Testis (tissue), 3 donors: Measurements from ENCODE around the gene ARHGAP44. TPM values are rescaled to one million over a fixed set of nuclear protein-coding genes. Genes with fewer than 3 reads are reported as not detected.

Experiments used
- DNase-seq: peaks from one replicate; pipeline ENCODE4 v3.0.0-alpha.2; 2019
- H3K27ac ChIP-seq, 2 donors: fragments of 200-600 bp; sonication (generic); one replicate each; pipeline ENCODE4 v1.5.1; 2019
- H3K27me3 ChIP-seq: fragments of 200-600 bp; sonication (generic); one replicate; pipeline ENCODE4 v1.5.1; 2019
- H3K36me3 ChIP-seq: fragments of 200-600 bp; sonication (generic); one replicate; pipeline ENCODE4 v1.5.1; 2017; ENCODE audit warnings: low read depth; ENCODE audit errors: missing control alignments
- H3K4me1 ChIP-seq: fragments of 200-600 bp; sonication (generic); one replicate; pipeline ENCODE4 v1.5.1; 2019
- H3K4me3 ChIP-seq, 2 donors: fragments of 200-600 bp; sonication (generic); one replicate each; pipeline ENCODE4 v1.5.1; 2017 to 2019
- H3K9me3 ChIP-seq: fragments of 200-600 bp; sonication (generic); one replicate; pipeline ENCODE4 v1.5.1; 2017
- CTCF ChIP-seq, 3 experiments: fragments of 450-650 bp in 2 of 3; fragments of 200-600 bp in 1 of 3; sonication (generic) in 1 of 3; IDR thresholded peaks; one replicate each; pipeline ENCODE4 v1.5.1; 2016 to 2019; ENCODE audit warnings: antibody characterized with exemption in 3 of 3, mild to moderate bottlenecking in 2 of 3, moderate library complexity in 1 of 3
- POLR2A ChIP-seq: fragments of 450-650 bp; IDR thresholded peaks from one replicate; pipeline ENCODE4 v1.6.1; 2017; ENCODE audit warnings: antibody characterized with exemption, mild to moderate bottlenecking, moderate library complexity
- WGBS, 2 donors: methylation state at CpG; one replicate each; pipeline ENCODE4 v1.1.5; 2018; 5-methylcytosine and 5-hydroxymethylcytosine counted together
- intact Hi-C: fragments of 100-400 bp; cut with DNase I; formaldehyde crosslinking; loops from one replicate; pipeline ENCODE4 v1.15.1; 2023; ENCODE audit warnings: low total_unique reads
- polyA plus RNA-seq: library from polyadenylated mRNA; stranded (reverse); fragments of 350-450 nt; fragmentation: Illumina TruSeq; extraction: RNeasy Lipid Tissue Mini Kit (QIAGEN cat#74804); gene quantifications from one replicate; pipeline ENCODE4 v1.2.3, GENCODE V29; 2014; ENCODE audit warnings: low read depth, low replicate concordance; ENCODE audit not compliant: insufficient read depth
- total RNA-seq, 2 donors: library from RNA; depleted of rRNA; stranded (reverse); fragments of >200 nt; gene quantifications; one replicate each; pipeline ENCODE4 v1.2.3, GENCODE V29; 2016

The ARHGAP44 gene
- total and polyA plus RNA-seq, 3 donors from 2014 or later, result 9.3 to 11.3 (median 11.0) TPM

DNA sequence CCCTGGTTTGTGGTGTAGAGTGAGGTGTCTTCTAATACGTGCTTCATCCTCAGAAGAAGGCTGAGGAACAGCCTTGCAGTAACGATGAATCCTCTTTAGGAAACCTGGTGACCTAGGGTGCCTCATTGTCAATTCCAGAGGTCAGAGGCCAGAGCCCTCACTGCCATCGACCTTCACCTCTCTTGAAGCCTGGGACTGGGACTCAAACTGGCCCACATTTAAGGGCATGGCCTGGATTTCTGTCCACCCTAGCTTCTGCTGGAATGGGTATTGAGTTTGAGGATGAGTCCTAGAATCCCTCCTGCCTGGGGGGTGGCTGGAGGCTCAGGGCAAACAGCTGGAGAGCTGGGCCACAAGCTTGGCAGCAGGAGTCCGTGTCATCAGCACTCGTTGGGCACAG, 189.9 kb downstream of the ARHGAP44 start:
- TF ChIP-seq POLR2A (no peak), CTCF (IDR thresholded peaks at IDR 0.05) (no peak)
- intact Hi-C loops, result no loop called here
- 95 to 97% methylated on average over 3 to 5 of the region's 5 CpGs for WGBS, 2 donors

DNA sequence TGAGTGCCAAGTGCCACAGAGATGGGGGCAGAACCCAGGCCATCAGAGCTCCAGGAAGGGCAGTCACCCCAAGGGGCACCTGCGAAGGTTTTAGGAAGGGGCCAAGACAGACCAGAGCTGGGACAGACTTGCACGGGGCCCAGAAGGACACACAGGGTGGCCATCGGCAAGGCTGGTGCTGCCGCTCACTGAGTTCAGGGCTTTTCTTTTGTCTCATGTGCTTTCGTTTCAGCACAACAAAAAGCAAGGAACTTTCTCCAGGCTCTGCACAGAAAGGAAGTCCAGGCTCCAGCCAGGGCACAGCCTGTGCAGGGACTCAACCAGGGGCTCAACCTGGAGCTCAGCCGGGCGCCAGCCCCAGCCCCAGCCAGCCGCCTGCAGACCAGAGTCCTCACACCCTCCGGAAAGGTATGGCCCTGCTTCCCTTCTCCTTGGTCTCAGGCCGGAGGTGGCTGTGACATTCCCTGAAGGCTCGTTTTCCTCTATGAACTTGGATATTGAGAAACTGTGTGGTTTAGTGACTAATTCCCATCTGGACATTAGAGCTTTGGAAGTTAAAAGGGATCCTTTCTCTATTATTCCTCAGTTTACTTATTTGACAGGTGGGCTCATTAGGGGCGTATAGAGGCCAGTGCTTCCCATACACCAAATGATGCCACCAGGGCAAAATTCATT, 190.7 kb downstream of the ARHGAP44 start:
- no peaks in the 10 kb centered on the region for H3K9me3 ChIP-seq
- peaks cover 4% of the 10 kb centered on the region for H3K4me1 ChIP-seq
- intact Hi-C loops, result no loop called here
- no peak overlapping the region for H3K27ac ChIP-seq
- no peaks in the 10 kb centered on the region for H3K36me3 ChIP-seq
- 93 to 96% methylated on average over 8 to 12 of the region's 12 CpGs for WGBS, 2 donors
- no peak for DNase-seq
- H3K4me3 ChIP-seq, result no peak overlapping the region
- no peak for TF ChIP-seq POLR2A
- no peaks in the 10 kb centered on the region for H3K27me3 ChIP-seq

More for the DNA sequence above, 189.9 kb downstream of the ARHGAP44 start:
- no peak overlapping the region for H3K27ac ChIP-seq
- no peaks in the 10 kb centered on the region for H3K27me3 ChIP-seq
- H3K4me3 ChIP-seq, result no peak overlapping the region
- no peaks in the 10 kb centered on the region for H3K36me3 ChIP-seq
- H3K9me3 ChIP-seq, result no peaks in the 10 kb centered on the region
- peaks cover 2% of the 10 kb centered on the region for H3K4me1 ChIP-seq
- DNase-seq, result no peak

DNA sequence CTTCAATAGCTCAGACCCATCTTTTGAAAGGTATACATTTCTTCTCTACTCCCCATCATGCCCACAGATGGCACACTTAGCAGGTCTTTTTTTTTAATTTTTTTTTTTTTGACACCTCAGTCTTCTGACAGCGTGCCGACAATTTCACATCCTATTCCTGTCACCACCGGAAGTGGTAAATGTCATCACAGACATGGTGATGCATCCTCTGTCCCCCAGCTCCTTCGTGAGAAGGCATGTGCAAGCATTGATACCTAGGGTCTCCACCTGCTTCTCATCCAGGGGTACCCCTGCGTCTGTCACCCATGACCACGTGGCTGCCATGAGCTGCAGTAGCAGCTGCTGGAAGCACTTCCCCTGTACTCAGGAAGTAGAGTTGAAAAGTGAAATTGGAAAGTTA, 192.9 kb downstream of the ARHGAP44 start:
- no peak for DNase-seq
- Histone ChIP-seq H3K9me3 (no peaks in the 10 kb centered on the region), H3K27ac (no peak overlapping the region), H3K36me3 (no peaks in the 10 kb centered on the region), H3K4me3 (no peak overlapping the region), H3K27me3 (no peaks in the 10 kb centered on the region), H3K4me1 (peaks cover 6% of the 10 kb centered on the region)
- WGBS, 2 donors, result 90 to 92% methylated on average over 6 of the region's 6 CpGs
- intact Hi-C loops, result no loop called here
- TF ChIP-seq POLR2A (no peak), CTCF (IDR thresholded peaks at IDR 0.05) (no peak)

DNA sequence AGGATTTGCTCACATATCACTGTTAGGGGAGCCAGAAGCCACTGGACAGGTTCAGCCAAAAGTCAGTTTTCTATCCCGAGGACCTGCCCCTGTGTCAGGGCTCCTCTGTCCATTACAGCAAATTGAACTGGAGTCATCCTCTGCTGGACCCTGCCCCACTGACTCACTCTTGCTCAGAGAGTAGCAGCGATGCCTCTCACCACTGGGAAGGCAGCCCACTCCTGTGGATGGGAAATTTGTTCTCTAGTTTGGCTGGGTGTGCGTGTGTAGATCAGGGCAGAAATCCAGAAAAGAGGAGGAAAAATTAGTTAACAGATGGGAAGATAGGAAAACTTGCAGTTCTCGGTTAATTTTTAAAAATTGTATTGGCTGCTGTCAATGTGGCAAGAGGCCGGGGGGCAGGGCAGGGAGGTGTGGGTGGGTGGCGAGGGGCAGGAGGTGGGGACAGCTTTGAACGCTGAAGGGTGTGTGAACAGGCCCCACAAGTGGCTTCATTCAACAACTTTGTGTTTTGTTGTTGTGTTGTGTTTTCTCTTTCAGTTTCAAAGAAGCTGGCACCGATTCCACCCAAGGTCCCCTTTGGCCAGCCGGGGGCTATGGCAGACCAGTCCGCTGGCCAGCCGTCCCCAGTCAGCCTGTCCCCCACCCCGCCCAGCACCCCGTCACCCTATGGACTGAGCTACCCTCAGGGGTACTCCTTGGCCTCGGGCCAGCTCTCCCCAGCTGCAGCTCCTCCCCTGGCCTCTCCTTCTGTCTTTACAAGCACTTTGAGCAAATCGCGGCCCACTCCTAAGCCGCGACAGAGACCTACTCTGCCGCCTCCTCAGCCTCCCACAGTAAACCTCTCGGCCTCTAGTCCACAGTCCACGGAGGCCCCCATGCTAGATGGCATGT, 194.9 kb downstream of the ARHGAP44 start:
- H3K4me3 ChIP-seq, result no peak overlapping the region
- WGBS, 2 donors, result 61 to 65% methylated on average over 18 to 21 of the region's 21 CpGs

More for the DNA sequence above, 194.9 kb downstream of the ARHGAP44 start:
- Histone ChIP-seq H3K27me3 (no peaks in the 10 kb centered on the region), H3K4me1 (peaks cover 6% of the 10 kb centered on the region), H3K9me3 (no peaks in the 10 kb centered on the region), H3K27ac (peak overlapping the region in 1 of 2 donors; percentile 42), H3K36me3 (no peaks in the 10 kb centered on the region)
- intact Hi-C loops, result no loop called here
- peak; percentile 53 for DNase-seq
- TF ChIP-seq POLR2A (no peak), CTCF (IDR thresholded peaks at IDR 0.05) (no peak)
